MM.1S (cell line): ENCODE results near the gene STK16.

Experiments used
- DNase-seq: peaks from one replicate; pipeline ENCODE4 v3.0.0-alpha.2; 2015
- H2AFZ ChIP-seq: fragments of 300-600 bp; sonication (generic); 2 replicates; pipeline ENCODE4 v1.6.0; 2016; ENCODE audit warnings: antibody characterized with exemption, low read length
- H3F3A ChIP-seq: fragments of 300-600 bp; sonication (generic); 2 replicates; pipeline ENCODE4 v1.6.1; 2016; ENCODE audit warnings: mild to moderate bottlenecking, antibody characterized with exemption, low read length, moderate library complexity, mixed read lengths; ENCODE audit not compliant: insufficient read depth
- H3K27ac ChIP-seq: fragments of 300-600 bp; sonication (generic); 2 replicates; pipeline ENCODE4 v1.5.1; 2016; ENCODE audit warnings: mild to moderate bottlenecking, low read length
- H3K27me3 ChIP-seq: fragments of 300-600 bp; sonication (generic); replicated peaks from 2 replicates; pipeline ENCODE4 v1.6.0; 2016; ENCODE audit warnings: low read length; ENCODE audit not compliant: insufficient read depth
- H3K36me3 ChIP-seq: fragments of 300-600 bp; sonication (generic); replicated peaks from 2 replicates; pipeline ENCODE4 v1.6.1; 2016; ENCODE audit warnings: mild to moderate bottlenecking, low read length, mixed read lengths; ENCODE audit not compliant: insufficient read depth
- H3K4me1 ChIP-seq: fragments of 300-600 bp; sonication (generic); 2 replicates; pipeline ENCODE4 v1.6.1; 2016; ENCODE audit warnings: low read length, mixed read lengths
- H3K4me2 ChIP-seq: fragments of 300-600 bp; sonication (generic); 2 replicates; pipeline ENCODE4 v1.6.0; 2016; ENCODE audit warnings: low read depth, low read length
- H3K4me3 ChIP-seq: fragments of 300-600 bp; sonication (generic); 2 replicates; pipeline ENCODE4 v1.5.1; 2016; ENCODE audit warnings: low read length, mixed read lengths
- H3K79me2 ChIP-seq: fragments of 300-600 bp; sonication (generic); 2 replicates; pipeline ENCODE4 v1.6.1; 2016; ENCODE audit warnings: mixed run types, low read length, mixed read lengths
- H3K9ac ChIP-seq: fragments of 300-600 bp; sonication (generic); 2 replicates; pipeline ENCODE4 v1.6.1; 2016; ENCODE audit warnings: low read length, mixed read lengths
- H3K9me2 ChIP-seq: fragments of 300-600 bp; sonication (generic); replicated peaks from 2 replicates; pipeline ENCODE4 v1.6.1; 2016; ENCODE audit warnings: mild to moderate bottlenecking, low read length, mixed read lengths; ENCODE audit not compliant: insufficient read depth
- H3K9me3 ChIP-seq: fragments of 300-600 bp; sonication (generic); replicated peaks from 2 replicates; pipeline ENCODE4 v1.6.1; 2016; ENCODE audit warnings: mild to moderate bottlenecking, low read length, mixed read lengths; ENCODE audit not compliant: insufficient read depth
- H4K20me1 ChIP-seq: fragments of 300-600 bp; sonication (generic); 2 replicates; pipeline ENCODE4 v1.6.1; 2016; ENCODE audit warnings: mild to moderate bottlenecking, low read length, moderate library complexity, mixed read lengths; ENCODE audit not compliant: insufficient read depth
- CTCF ChIP-seq: fragments of 300-600 bp; sonication (generic); IDR thresholded peaks from 2 replicates; pipeline ENCODE4 v1.5.1; 2016; ENCODE audit warnings: antibody characterized with exemption, low read length, mixed read lengths
- EZH2 ChIP-seq: fragments of 300-600 bp; sonication (generic); optimal IDR thresholded peaks from 2 replicates; pipeline ENCODE3; 2017; ENCODE audit warnings: low read depth, mild to moderate bottlenecking, antibody characterized with exemption, low read length, mixed read lengths
- EZH2phosphoT487 ChIP-seq: fragments of 300-600 bp; sonication (generic); IDR thresholded peaks from 2 replicates; pipeline ENCODE4 v1.6.1; 2018; ENCODE audit warnings: antibody characterized with exemption, low read length

STK16 gene

DNA sequence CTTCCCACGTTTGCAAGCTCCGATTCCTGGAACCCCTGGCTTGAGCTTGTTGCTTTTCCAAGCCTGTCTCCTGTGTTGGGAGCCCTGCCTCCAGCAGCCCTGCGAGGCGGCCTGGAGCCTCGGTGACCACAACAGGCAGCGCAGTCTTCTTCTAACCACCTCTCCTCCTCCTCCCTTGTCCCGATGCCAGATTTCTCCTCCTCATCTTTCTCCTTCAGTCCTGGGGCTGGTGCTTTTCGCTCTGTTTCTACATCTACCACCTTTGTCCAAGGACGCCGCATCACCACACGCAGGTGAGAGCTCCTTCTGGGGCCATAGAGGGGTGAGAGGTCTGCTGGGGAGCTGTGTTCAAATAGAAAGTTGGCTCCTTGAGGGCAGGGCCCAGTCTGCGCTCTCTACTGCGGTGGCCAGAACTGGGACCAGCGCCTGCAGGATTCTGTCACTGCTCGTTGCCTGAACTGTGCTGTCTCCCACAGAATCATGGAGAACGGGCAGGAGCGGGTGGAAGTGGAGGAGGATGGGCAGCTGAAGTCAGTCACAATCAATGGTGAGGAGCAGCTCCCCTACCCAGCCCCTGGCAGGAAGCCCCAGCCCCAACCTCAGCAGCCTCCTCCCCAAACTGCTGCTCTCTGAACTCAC lies 37.8 kb downstream of the STK16 start:
- Histone ChIP-seq H3F3A (peaks cover 13% of the 10 kb centered on the region), H3K27me3 (no peaks in the 10 kb centered on the region), H3K79me2 (peaks cover 10% of the 10 kb centered on the region), H3K9me3 (no peaks in the 10 kb centered on the region), H3K4me3 (no peak overlapping the region), H3K4me2 (no peak overlapping the region), H3K4me1 (peaks cover 13% of the 10 kb centered on the region), H3K27ac (no peak overlapping the region), H3K9ac (no peak overlapping the region), H2AFZ (no peak overlapping the region), H4K20me1 (no peaks in the 10 kb centered on the region), H3K9me2 (no peaks in the 10 kb centered on the region), H3K36me3 (no peaks in the 10 kb centered on the region)
- no peak for DNase-seq
- no peak for TF ChIP-seq EZH2
- no peak for TF ChIP-seq EZH2phosphoT487
- TF ChIP-seq CTCF = no peak

GRCh38 chr2:219284501-219285372 lies 39.5 kb downstream of the STK16 start:
- Histone ChIP-seq H3K4me3 (no peak overlapping the region), H3K79me2 (peaks cover 10% of the 10 kb centered on the region), H3K9me3 (no peaks in the 10 kb centered on the region), H3K36me3 (no peaks in the 10 kb centered on the region), H3K27ac (no peak overlapping the region), H4K20me1 (no peaks in the 10 kb centered on the region), H3K9ac (no peak overlapping the region), H3F3A (0 out of 2 replicates have a peak, but pooled peaks cover 5% of the 10 kb centered on the region), H3K4me2 (no peak overlapping the region), H2AFZ (no peak overlapping the region), H3K9me2 (no peaks in the 10 kb centered on the region), H3K27me3 (0 out of 2 replicates have a peak, but pooled peaks cover 4% of the 10 kb centered on the region), H3K4me1 (peaks cover 5% of the 10 kb centered on the region)
- no peak for DNase-seq
- no peak for TF ChIP-seq EZH2phosphoT487
- no peak for TF ChIP-seq CTCF
- no peak for TF ChIP-seq EZH2

DNA sequence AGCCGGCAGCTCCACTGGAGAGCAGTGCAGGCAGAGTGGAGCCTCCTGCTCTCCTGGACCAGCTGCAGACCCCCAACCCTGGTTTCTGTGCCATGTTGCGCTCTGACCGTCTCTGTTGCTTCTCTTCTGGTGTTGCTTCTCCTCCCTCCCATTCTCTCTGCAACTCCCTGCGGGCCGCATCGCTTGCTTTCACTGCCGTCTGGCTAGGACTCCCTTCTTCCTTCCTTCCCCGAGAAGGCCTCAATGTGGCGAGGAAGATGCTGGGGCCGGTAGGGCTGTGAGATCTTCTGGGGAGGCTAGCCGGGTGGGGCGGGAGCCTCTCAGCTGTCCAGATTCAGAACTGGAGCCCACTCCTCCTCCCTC lies 40.1 kb downstream of the STK16 start:
- Histone ChIP-seq H3K27me3 (0 out of 2 replicates have a peak, but pooled peaks cover 8% of the 10 kb centered on the region), H3K9ac (no peak overlapping the region), H3K27ac (no peak overlapping the region), H3K9me3 (no peaks in the 10 kb centered on the region), H3K9me2 (no peaks in the 10 kb centered on the region), H3K36me3 (no peaks in the 10 kb centered on the region), H3K79me2 (peaks cover 4% of the 10 kb centered on the region), H2AFZ (no peak overlapping the region), H3K4me2 (no peak overlapping the region), H3F3A (no peaks in the 10 kb centered on the region), H4K20me1 (no peaks in the 10 kb centered on the region), H3K4me3 (no peak overlapping the region), H3K4me1 (peaks cover under 1% of the 10 kb centered on the region)
- TF ChIP-seq CTCF = no peak
- no peak for TF ChIP-seq EZH2
- TF ChIP-seq EZH2phosphoT487 = no peak
- DNase-seq = no peak
